Uterine smooth muscle cell (primary cell): ENCODE results near the gene GPAM. TPM values are rescaled to one million over a fixed set of nuclear protein-coding genes. Genes with fewer than 3 reads are reported as not detected.

Experiments
- total RNA-seq: library from RNA; depleted of rRNA; stranded (reverse); fragments of >200 nt; gene quantifications from 2 replicates; pipeline ENCODE4 v1.2.3, GENCODE V29; 2014

The GPAM gene
- 14.5 and 17.5 TPM in 2 replicates for total RNA-seq

DNA sequence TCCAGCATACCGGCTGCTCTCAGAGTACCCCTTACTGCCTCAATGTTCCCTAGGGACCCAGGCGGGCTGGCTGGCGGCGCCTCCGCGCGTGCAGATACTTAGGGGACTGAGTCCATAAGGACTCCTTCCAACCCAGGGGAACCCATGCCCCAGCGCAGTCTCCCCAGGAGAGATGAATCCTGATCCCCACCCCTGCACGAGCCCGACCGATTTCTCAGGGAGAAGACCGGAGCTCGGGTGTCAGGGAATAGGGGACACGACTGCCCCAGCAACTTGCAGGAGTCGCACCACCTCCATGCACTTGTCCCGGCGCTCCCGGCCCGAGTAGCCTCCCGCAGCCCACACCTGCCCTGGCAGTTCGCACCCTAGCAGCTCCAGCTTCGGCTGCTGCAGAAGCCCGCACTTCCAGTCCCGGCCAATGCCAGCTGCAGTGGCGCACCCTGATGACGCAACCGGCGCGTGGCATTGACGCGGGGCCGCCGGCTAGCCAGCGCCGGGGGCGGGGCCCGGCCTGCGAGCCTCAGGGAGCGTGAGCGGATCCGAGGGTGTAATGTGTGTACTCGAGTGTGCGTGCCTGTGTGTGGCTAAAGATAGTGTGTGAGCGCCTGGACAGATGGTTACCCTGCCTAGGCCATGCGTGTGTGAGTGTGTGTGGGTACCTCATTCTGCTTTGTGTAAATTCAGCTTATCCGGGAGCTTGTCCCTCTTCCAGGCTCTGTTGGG, at the start of gene GPAM:
TSS of gene GPAM (minus strand) at position 437 of the 723 bp plus-strand sequence. CDS start 1,981 bp downstream, outside the sequence.

Other genes starting within 250 kb of the GPAM start
- gene TECTB, start 99.6 kb upstream of the GPAM start, total RNA-seq: not detected in 2 replicates
- 0.22 and 0.50 TPM in 2 replicates for gene ACSL5, start 190.4 kb upstream of the GPAM start, total RNA-seq